MM.1S (cell line): ENCODE results near the gene XPOT.
A peak's percentile ranks its signal among the peaks of the same experiment; 100 is the strongest.

Experiments
- DNase-seq: peaks from one replicate; pipeline ENCODE4 v3.0.0-alpha.2; 2015
- H2AFZ ChIP-seq: fragments of 300-600 bp; sonication (generic); 2 replicates; pipeline ENCODE4 v1.6.0; 2016; ENCODE audit warnings: antibody characterized with exemption, low read length
- H3F3A ChIP-seq: fragments of 300-600 bp; sonication (generic); 2 replicates; pipeline ENCODE4 v1.6.1; 2016; ENCODE audit warnings: mild to moderate bottlenecking, antibody characterized with exemption, low read length, moderate library complexity, mixed read lengths; ENCODE audit not compliant: insufficient read depth
- H3K27ac ChIP-seq: fragments of 300-600 bp; sonication (generic); 2 replicates; pipeline ENCODE4 v1.5.1; 2016; ENCODE audit warnings: mild to moderate bottlenecking, low read length
- H3K27me3 ChIP-seq: fragments of 300-600 bp; sonication (generic); replicated peaks from 2 replicates; pipeline ENCODE4 v1.6.0; 2016; ENCODE audit warnings: low read length; ENCODE audit not compliant: insufficient read depth
- H3K36me3 ChIP-seq: fragments of 300-600 bp; sonication (generic); replicated peaks from 2 replicates; pipeline ENCODE4 v1.6.1; 2016; ENCODE audit warnings: mild to moderate bottlenecking, low read length, mixed read lengths; ENCODE audit not compliant: insufficient read depth
- H3K4me1 ChIP-seq: fragments of 300-600 bp; sonication (generic); 2 replicates; pipeline ENCODE4 v1.6.1; 2016; ENCODE audit warnings: low read length, mixed read lengths
- H3K4me2 ChIP-seq: fragments of 300-600 bp; sonication (generic); 2 replicates; pipeline ENCODE4 v1.6.0; 2016; ENCODE audit warnings: low read depth, low read length
- H3K4me3 ChIP-seq: fragments of 300-600 bp; sonication (generic); 2 replicates; pipeline ENCODE4 v1.5.1; 2016; ENCODE audit warnings: low read length, mixed read lengths
- H3K79me2 ChIP-seq: fragments of 300-600 bp; sonication (generic); 2 replicates; pipeline ENCODE4 v1.6.1; 2016; ENCODE audit warnings: mixed run types, low read length, mixed read lengths
- H3K9ac ChIP-seq: fragments of 300-600 bp; sonication (generic); 2 replicates; pipeline ENCODE4 v1.6.1; 2016; ENCODE audit warnings: low read length, mixed read lengths
- H3K9me2 ChIP-seq: fragments of 300-600 bp; sonication (generic); replicated peaks from 2 replicates; pipeline ENCODE4 v1.6.1; 2016; ENCODE audit warnings: mild to moderate bottlenecking, low read length, mixed read lengths; ENCODE audit not compliant: insufficient read depth
- H3K9me3 ChIP-seq: fragments of 300-600 bp; sonication (generic); replicated peaks from 2 replicates; pipeline ENCODE4 v1.6.1; 2016; ENCODE audit warnings: mild to moderate bottlenecking, low read length, mixed read lengths; ENCODE audit not compliant: insufficient read depth
- H4K20me1 ChIP-seq: fragments of 300-600 bp; sonication (generic); 2 replicates; pipeline ENCODE4 v1.6.1; 2016; ENCODE audit warnings: mild to moderate bottlenecking, low read length, moderate library complexity, mixed read lengths; ENCODE audit not compliant: insufficient read depth
- CTCF ChIP-seq: fragments of 300-600 bp; sonication (generic); IDR thresholded peaks from 2 replicates; pipeline ENCODE4 v1.5.1; 2016; ENCODE audit warnings: antibody characterized with exemption, low read length, mixed read lengths
- EZH2 ChIP-seq: fragments of 300-600 bp; sonication (generic); optimal IDR thresholded peaks from 2 replicates; pipeline ENCODE3; 2017; ENCODE audit warnings: low read depth, mild to moderate bottlenecking, antibody characterized with exemption, low read length, mixed read lengths
- EZH2phosphoT487 ChIP-seq: fragments of 300-600 bp; sonication (generic); IDR thresholded peaks from 2 replicates; pipeline ENCODE4 v1.6.1; 2018; ENCODE audit warnings: antibody characterized with exemption, low read length

Gene XPOT

GRCh38 chr12:64457466-64457865, 53.3 kb downstream of the XPOT start:
- Histone ChIP-seq H2AFZ (no peak overlapping the region), H3K4me1 (peaks cover 14% of the 10 kb centered on the region), H3K9me2 (no peaks in the 10 kb centered on the region), H3K79me2 (peaks cover 91% of the 10 kb centered on the region), H3F3A (peaks cover 15% of the 10 kb centered on the region), H3K27me3 (no peaks in the 10 kb centered on the region), H3K36me3 (no peaks in the 10 kb centered on the region; the same call in 1 of the 2 replicates), H3K9me3 (no peaks in the 10 kb centered on the region), H3K4me3 (no peak overlapping the region), H3K9ac (no peak overlapping the region), H3K4me2 (no peak overlapping the region), H4K20me1 (no peaks in the 10 kb centered on the region), H3K27ac (no peak overlapping the region)
- TF ChIP-seq EZH2 (no peak), EZH2phosphoT487 (no peak), CTCF (no peak)
- DNase-seq: no peak

GRCh38 chr12:64457923-64458322, 53.7 kb downstream of the XPOT start:
- Histone ChIP-seq H3K9me2 (no peaks in the 10 kb centered on the region), H3K36me3 (no peaks in the 10 kb centered on the region; the same call in 1 of the 2 replicates), H3K27ac (no peak overlapping the region), H3K9me3 (no peaks in the 10 kb centered on the region), H3K9ac (no peak overlapping the region), H3K4me1 (peaks cover 14% of the 10 kb centered on the region), H3F3A (peaks cover 12% of the 10 kb centered on the region; the same call in 1 of the 2 replicates), H3K27me3 (no peaks in the 10 kb centered on the region), H3K4me3 (no peak overlapping the region), H3K79me2 (peaks cover 86% of the 10 kb centered on the region), H2AFZ (no peak overlapping the region), H4K20me1 (no peaks in the 10 kb centered on the region), H3K4me2 (no peak overlapping the region)
- no peak for DNase-seq
- TF ChIP-seq EZH2phosphoT487: no peak
- TF ChIP-seq CTCF: no peak
- TF ChIP-seq EZH2: no peak

- TF ChIP-seq EZH2 (no peak), CTCF (no peak), EZH2phosphoT487 (no peak)
- H4K20me1 ChIP-seq: no peaks in the 10 kb centered on the region
- peaks cover 9% of the 10 kb centered on the region for H3K4me1 ChIP-seq
- H3K4me3 ChIP-seq: peak overlapping the region; percentile 54
- H2AFZ ChIP-seq: peak overlapping the region; percentile 26; the same call in 1 of the 2 replicates
- H3K9me3 ChIP-seq: no peaks in the 10 kb centered on the region
- H3K36me3 ChIP-seq: no peaks in the 10 kb centered on the region; the same call in 1 of the 2 replicates
- DNase-seq: peak; percentile 23
- peak overlapping the region; percentile 82 for H3K4me2 ChIP-seq
- H3K27ac ChIP-seq: peak overlapping the region; percentile 58; the same call in 1 of the 2 replicates
- no peaks in the 10 kb centered on the region for H3K9me2 ChIP-seq
- H3F3A ChIP-seq: peaks cover 12% of the 10 kb centered on the region; the same call in 1 of the 2 replicates
- no peaks in the 10 kb centered on the region for H3K27me3 ChIP-seq
- H3K9ac ChIP-seq: peak overlapping the region; percentile 50
- H3K79me2 ChIP-seq: peaks cover 71% of the 10 kb centered on the region
Measured at GRCh38 chr12:64459394-64459891, 55.3 kb downstream of the XPOT start.
